GM18502 (cell line): ENCODE measurements around the gene FLT3LG.

Source experiments
- ATAC-seq: cut with Tn5 transposase; IDR thresholded peaks from one replicate; pipeline ENCODE4 v1.9.1; 2021; ENCODE audit warnings: mild to moderate bottlenecking; ENCODE audit not compliant: unreplicated experiment, poor library complexity

The FLT3LG gene

GRCh38 chr19:49473868-49474541 lies at the start of gene FLT3LG:
TSS of gene FLT3LG (plus strand) at chr19:49474215. CDS start at chr19:49474640, 425 bp downstream.
- ATAC-seq = peak; percentile 61

GRCh38 chr19:49425178-49425577 lies 48.8 kb upstream of the FLT3LG start, which contains the start of gene GFY:
TSS of gene GFY (plus strand) at chr19:49425388. CDS start at chr19:49426431, 1,043 bp downstream.
- ATAC-seq = no peak

GRCh38 chr19:49425922-49426592 lies 48.0 kb upstream of the FLT3LG start:
- no peak for ATAC-seq

- ATAC-seq = no peak
These were observed 46.7 kb upstream of the FLT3LG start for GRCh38 chr19:49427339-49427738.

- ATAC-seq = no peak
These were observed 46.0 kb upstream of the FLT3LG start for GRCh38 chr19:49427855-49428546.

GRCh38 chr19:49428547-49429451 lies 45.2 kb upstream of the FLT3LG start:
- ATAC-seq = no peak

- no peak for ATAC-seq
These were observed 43.8 kb upstream of the FLT3LG start for GRCh38 chr19:49430172-49430677.

GRCh38 chr19:49430678-49431329 lies 43.2 kb upstream of the FLT3LG start:
- ATAC-seq = no peak

GRCh38 chr19:49431330-49431749 lies 42.7 kb upstream of the FLT3LG start:
- ATAC-seq = no peak

GRCh38 chr19:49432141-49433073 lies 41.6 kb upstream of the FLT3LG start:
- ATAC-seq = no peak

- no peak for ATAC-seq
These were observed 40.6 kb upstream of the FLT3LG start for GRCh38 chr19:49433240-49433901.

- ATAC-seq = no peak
These were observed 39.0 kb upstream of the FLT3LG start for GRCh38 chr19:49434907-49435583.

GRCh38 chr19:49435670-49436069 lies 38.3 kb upstream of the FLT3LG start:
- no peak for ATAC-seq

- ATAC-seq = no peak
These were observed 37.5 kb upstream of the FLT3LG start for GRCh38 chr19:49436381-49437017.

- ATAC-seq = no peak
These were observed 36.8 kb upstream of the FLT3LG start for GRCh38 chr19:49437231-49437630.

GRCh38 chr19:49438261-49438660 lies 35.8 kb upstream of the FLT3LG start:
- ATAC-seq = no peak

- ATAC-seq = no peak
These were observed 34.2 kb upstream of the FLT3LG start for GRCh38 chr19:49439836-49440235.
